ENCODE results near the gene SNCB.
"Not testable (repeated sequence)": the region's sequence is repeated elsewhere in the genome, so short reads cannot be mapped to it uniquely, and the experiment has no call there.

The SNCB gene

GRCh38 chr5:176596689-176597416 lies 33.5 kb downstream of the SNCB start:
- peak; percentile 88 for DNase-seq

GRCh38 chr5:176596069-176596644 lies 34.2 kb downstream of the SNCB start:
- no peak for DNase-seq

GRCh38 chr5:176595386-176595943 lies 34.9 kb downstream of the SNCB start:
- no peak for DNase-seq

DNA sequence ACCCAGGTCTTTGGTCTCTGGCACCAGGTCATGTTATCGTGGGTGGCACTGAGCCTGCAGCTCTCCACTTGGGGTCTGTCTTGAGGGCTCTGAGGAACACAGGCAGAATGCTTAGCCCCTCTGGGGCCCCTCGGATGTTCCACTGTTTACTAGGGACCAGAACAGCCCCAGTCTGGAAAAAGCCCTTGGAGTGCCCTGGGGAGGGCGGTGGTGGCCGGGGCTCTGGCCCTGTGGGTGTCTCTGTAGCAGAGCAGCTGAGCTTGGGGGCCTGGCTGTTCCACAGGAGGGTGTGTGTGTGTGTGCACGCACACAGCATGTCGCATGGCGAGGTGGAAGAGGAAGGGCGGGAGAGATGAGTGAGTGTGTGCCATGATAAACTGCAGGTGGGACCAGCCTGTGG lies 35.8 kb downstream of the SNCB start:
- DNase-seq = no peak

GRCh38 chr5:176593273-176593869 lies 37.0 kb downstream of the SNCB start:
- DNase-seq = no peak

DNA sequence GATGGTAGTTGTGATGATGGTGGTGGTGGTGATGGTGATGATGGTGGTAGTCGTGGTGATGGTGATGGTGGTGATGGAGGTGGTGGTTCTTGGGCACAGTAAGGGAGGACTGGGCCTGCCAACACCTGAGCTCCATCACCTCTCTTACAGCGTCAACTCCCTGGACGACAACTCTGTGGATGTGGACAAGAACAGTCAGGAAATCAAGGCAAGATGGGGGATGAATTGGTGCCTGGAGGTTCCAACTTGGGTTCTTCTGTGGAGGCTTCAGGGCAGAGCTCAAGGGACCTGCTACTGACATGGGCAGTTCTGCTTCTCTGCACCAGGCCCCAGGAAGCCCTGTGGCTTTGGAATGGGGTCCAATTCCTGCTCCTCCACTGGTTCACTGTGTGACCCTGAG lies 37.8 kb downstream of the SNCB start:
- DNase-seq = no peak

DNA sequence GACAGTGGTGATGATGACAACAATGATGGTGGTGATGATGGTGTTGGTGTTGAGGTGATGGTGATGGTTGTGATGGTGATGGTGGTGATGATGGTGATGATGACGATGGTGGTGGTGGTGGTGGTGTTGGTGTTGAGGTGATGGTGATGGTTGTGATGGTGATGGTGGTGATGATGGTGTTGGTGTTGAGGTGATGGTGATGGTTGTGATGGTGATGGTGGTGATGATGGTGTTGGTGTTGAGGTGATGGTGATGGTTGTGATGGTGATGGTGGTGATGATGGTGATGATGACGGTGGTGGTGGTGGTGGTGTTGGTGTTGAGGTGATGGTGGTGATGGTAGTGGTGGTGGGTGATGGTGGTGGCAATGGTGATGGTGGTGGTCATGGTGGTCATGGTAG lies 38.7 kb downstream of the SNCB start:
- not testable (repeated sequence) for DNase-seq

DNA sequence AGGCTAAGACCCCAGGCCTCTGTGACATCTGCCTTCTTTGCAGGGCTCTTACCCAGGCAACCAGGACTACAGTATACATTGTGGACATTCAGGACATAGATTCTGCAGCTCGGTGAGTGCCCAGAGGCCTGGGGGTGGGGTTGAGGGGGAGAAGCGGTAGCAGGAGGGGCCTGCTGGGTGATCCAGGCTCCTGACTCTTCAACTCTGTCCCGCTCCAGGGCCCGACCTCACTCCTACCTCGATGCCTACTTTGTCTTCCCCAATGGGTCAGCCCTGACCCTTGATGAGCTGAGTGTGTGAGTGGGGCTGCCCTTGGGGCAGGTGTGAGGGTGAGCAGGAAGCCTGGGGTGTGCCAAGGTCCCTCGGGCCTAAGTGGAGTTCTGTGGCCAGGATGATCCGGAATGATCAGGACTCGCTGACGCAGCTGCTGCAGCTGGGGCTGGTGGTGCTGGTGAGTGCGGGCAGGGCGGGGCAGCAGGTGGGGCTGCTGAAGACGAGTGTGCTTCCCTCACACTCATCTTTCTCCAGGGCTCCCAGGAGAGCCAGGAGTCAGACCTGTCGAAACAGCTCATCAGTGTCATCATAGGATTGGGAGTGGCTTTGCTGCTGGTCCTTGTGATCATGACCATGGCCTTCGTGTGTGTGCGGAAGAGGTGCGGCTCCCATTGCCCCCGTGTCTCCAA lies 40.2 kb downstream of the SNCB start:
- DNase-seq = no peak

GRCh38 chr5:176589039-176589769 lies 41.1 kb downstream of the SNCB start:
- no peak for DNase-seq

- DNase-seq = no peak
Measured at GRCh38 chr5:176588297-176588696, 42.0 kb downstream of the SNCB start.

- no peak for DNase-seq
Measured at GRCh38 chr5:176587398-176587797, 42.9 kb downstream of the SNCB start.

- DNase-seq = no peak
Measured at GRCh38 chr5:176583076-176583475, 47.3 kb downstream of the SNCB start.

DNA sequence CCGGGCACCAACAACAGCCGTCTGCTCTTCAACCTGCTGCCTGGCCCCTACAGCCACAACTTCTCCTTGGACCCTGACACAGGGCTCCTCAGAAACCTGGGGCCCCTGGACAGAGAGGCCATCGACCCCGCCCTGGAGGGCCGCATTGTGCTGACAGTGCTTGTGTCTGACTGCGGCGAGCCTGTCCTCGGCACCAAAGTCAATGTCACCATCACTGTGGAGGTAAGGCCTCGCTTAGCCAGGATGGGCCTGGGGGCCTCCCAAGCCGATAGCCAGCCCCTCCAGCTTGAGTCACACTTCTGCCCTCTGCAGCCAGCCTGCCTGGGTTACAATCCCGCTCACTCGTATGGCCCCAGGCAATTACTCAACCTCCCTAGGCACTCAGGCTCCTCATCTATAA lies 49.0 kb downstream of the SNCB start:
- DNase-seq = no peak

DNA sequence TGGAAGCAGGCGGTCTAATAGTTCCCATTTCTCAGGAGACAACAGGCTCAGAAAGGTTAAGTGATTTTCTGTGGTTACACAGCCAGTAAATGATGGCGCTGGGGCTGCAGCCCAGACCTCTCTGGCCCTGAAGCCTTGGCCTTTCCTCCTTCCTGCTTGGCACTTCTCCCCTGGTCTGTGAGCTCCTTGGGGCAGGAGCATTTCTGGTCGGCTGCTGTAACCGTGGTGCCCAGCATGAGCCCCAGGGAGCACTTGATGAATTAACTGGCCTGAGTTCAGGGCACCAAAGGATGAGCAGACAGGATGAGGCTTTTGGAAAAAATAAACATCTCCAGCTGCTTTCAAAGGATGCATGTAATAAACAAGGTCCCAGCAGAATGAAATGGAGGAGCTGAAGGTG lies 51.0 kb downstream of the SNCB start:
- no peak for DNase-seq

DNA sequence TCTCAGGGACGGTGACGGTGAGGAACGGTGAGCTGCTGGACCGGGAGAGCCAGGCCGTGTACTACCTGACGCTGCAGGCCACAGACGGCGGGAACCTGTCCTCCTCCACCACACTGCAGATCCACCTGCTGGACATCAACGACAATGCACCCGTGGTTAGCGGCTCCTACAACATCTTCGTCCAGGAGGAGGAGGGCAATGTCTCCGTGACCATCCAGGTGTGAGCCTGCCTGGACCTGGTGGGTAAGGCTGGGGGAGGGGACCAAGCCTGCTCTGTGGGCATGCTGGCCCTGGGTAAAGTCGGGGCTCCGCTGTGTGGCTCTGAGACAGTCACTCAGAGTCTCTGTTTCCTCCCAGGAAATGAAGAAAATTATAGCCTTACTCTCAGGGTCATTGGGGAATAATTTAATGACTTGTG lies 51.9 kb downstream of the SNCB start:
- DNase-seq = peak; percentile 80

DNA sequence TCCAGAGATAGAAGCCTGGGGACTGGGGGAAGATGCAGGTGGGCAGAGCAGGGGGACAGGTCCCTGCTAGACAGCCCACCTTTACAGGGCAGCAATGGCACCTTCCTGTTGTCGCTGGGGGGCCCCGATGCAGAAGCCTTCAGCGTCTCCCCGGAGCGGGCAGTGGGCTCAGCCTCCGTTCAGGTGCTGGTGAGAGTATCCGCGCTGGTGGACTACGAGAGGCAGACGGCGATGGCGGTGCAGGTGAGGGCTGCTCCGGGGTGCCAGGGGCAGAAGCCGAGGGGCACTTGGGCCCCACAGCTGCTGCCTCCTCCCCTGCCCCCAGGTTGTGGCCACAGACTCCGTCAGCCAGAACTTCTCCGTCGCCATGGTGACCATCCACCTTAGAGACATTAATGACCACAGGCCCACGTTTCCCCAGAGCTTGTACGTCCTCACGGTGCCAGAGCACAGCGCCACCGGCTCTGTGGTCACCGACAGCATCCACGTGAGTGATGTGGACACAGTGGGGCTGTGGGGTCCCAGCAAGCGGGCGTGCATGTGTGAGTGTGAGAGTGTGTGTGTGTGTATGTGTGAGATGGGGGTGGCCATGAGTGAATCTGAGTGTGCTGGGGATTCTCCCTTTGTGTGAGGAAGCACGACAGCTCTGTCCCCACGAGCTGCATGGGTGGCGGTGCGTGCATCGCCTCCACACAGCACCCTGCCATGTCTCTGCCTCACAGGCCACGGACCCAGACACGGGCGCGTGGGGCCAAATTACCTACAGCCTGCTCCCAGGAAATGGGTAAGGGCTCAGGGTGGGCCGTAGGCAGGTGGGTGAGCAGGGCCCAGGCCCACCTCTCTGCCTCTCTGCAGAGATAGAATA lies 52.8 kb downstream of the SNCB start:
- no peak for DNase-seq

- no peak for DNase-seq
Measured at GRCh38 chr5:176575488-176576422, 54.6 kb downstream of the SNCB start.

DNA sequence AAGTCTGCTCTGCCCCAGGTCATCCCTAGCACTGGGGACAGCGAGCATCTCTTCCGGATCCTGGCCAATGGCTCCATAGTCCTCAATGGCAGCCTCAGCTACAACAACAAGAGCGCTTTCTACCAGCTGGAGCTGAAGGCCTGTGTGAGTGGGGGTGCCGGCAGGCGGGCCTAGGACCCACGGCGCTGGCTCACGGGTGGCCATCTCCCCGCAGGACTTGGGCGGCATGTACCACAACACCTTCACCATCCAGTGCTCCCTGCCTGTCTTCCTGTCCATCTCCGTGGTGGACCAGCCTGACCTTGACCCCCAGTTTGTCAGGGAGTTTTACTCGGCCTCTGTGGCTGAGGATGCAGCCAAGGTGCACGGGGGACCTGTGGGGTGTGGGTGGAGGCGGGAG lies 55.3 kb downstream of the SNCB start:
- DNase-seq = no peak

GRCh38 chr5:176574297-176574591 lies 56.1 kb downstream of the SNCB start:
- DNase-seq = no peak

- DNase-seq = peak; percentile 94
Measured at GRCh38 chr5:176573564-176574296, 56.6 kb downstream of the SNCB start.

All from activated effector memory CD4-positive, alpha-beta T cell treated with anti-CD3 and anti-CD28 coated beads, Interleukin-2, amount 50 U/mL, for 16 hours (primary cell).